Motor neuron (in vitro differentiated cells): ENCODE results near the gene GAREM1. TPM values are rescaled to one million over a fixed set of nuclear protein-coding genes. Genes with fewer than 3 reads are reported as not detected.
"Not testable (repeated sequence)": the region's sequence is repeated elsewhere in the genome, so short reads cannot be mapped to it uniquely, and the experiment has no call there.

Source experiments
- ATAC-seq, 8 experiments: fragments of 200-7000 bp; cut with Tn5 transposase; replicated peaks in 6 of 8; 2 replicates each; pipeline ENCODE4 v1.8.0; 2021; ENCODE audit warnings: mild to moderate bottlenecking in 8 of 8, moderate library complexity in 8 of 8
- H3K27ac ChIP-seq, 2 donors: fragments of 250-450 bp; sonication (Bioruptor Pico); 2 replicates each; pipeline ENCODE4 v1.9.0; 2021; ENCODE audit warnings: antibody characterized with exemption in 2 of 2, mild to moderate bottlenecking in 2 of 2, moderate library complexity in 1 of 2
- H3K4me1 ChIP-seq, 2 donors: fragments of 250-450 bp; sonication (Bioruptor Pico); replicated peaks in 1 of 2; 2 replicates each; pipeline ENCODE4 v1.6.1; 2021; ENCODE audit warnings: antibody characterized with exemption in 2 of 2, mild to moderate bottlenecking in 2 of 2, moderate library complexity in 1 of 2
- H3K4me3 ChIP-seq, 5 donors: fragments of 250-450 bp; sonication (Bioruptor Pico); 2 replicates each; pipeline ENCODE4 v1.9.0; 2021; ENCODE audit warnings: antibody characterized with exemption in 5 of 5, mild to moderate bottlenecking in 5 of 5, moderate library complexity in 4 of 5
- WGBS, 10 experiments: fragments of 450-650 bp; shearing (Covaris generic); methylation state at CpG; one replicate each; pipeline ENCODE4 v1.0.0; 2022; 5-methylcytosine and 5-hydroxymethylcytosine counted together
- in situ Hi-C, 9 experiments: fragments of 400-800 bp; cut with MboI; loops; one replicate each; pipeline ENCODE4 v1.15.0; 2021; ENCODE audit warnings: low sequenced_read_pairs in 9 of 9, low pct_unique_long_range_greater_than_20kb in 2 of 9; ENCODE audit not compliant: unreplicated experiment in 9 of 9
- total RNA-seq, 8 experiments: library from RNA; unstranded; fragments of 300-600 nt; gene quantifications; 2 replicates each; pipeline versions ENCODE4 v1.2.3 to v1.2.4, GENCODE V29; 2022

Gene GAREM1
- total RNA-seq: 10 to 100 TPM in 2 of 8 experiments, 1 to 10 TPM in 6; 1.3 to 17.7 (median 3.6) TPM

DNA sequence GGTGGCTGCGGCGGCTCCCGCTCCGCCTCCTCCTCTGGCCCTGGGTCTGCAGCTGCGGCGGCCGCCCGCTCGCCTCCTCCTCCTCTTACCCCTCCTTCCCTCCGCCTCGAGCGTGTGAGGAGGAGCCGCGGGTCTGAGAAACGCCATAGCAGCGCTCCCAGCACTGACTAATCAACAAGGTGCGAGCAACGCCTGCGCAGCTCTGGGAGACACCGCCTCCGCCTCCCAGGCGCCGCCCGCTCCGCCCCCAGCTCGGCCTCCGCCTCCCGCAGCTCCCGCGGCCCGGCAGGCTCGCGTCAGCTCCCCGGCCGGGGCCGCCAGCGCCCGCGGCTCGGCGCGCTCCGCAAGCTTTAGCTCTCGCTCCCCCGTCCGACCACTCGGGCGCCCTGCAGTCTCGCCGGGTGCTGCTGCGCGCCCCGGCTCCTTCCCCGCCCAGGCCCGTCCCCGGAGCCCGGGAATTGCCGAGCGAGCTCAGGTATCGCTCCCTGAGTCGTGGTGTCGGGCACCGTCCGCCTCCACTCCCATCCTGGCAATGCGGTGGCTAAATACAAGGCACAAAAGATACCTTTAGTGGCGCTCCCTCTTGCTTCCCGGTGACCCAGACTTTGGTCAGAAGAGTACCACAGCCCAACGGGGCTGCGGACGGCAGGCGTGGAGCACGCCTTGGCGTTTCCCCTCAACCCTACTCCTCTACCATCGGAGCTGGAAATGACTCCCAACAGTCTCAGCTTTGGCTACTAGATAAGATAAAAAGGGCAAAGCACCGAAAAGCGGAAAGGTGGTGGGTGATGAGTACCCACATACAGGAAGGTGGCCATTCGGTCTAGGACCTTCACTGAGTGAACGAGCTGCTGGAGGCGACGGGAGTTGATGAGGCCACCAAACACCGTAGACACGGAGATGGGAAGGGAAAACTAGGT lies at the start of gene GAREM1:
Gene GAREM1 (minus strand): TSS at position 169 of the 920 bp plus-strand sequence. CDS start 454 bp downstream, outside the sequence.
- WGBS, 10 experiments: 0 to 96% (median 17%) methylated on average over 3 to 17 of the region's 82 CpGs; no CpG with 5 or more reads in 4 of the 10 experiments
- Histone ChIP-seq H3K27ac (peak within 1 kb of the TSS; percentile 79 to 84), H3K4me3 (peak within 1 kb of the TSS; percentile 45 to 73 (median 58)), H3K4me1 (peaks cover 2 to 3% of the 10 kb centered on the region in 2 donors)
- in situ Hi-C loops: loop anchor here in 1 of 9 experiments (25.0 kb wide), 2 partner anchors 184 to 309 kb away; no protein-coding TSS in a partner anchor
- ATAC-seq: peak; percentile 88 to 94 (median 91)

DNA sequence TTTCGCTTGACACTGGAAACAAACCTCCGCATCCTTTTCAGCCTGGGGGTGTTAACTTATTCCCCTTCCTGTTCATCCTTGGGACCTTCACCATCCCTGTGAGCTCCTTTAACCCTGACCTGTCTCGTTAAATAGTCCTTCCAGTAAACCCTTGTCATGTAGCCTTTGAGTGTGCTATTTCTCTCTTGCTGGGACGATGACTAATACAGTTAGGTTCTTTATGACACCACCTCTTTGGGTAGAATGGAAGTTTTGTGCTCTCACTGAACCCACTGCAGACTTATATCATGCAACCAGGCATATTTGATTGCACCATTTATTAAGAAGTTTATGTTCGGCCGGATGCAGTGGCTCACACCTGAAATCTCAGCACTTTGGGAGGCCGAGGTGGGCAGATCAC lies 40.5 kb upstream of the GAREM1 start:
- Histone ChIP-seq H3K4me3 (no peak overlapping the region), H3K4me1 (no peaks in the 10 kb centered on the region), H3K27ac (no peak overlapping the region)
- in situ Hi-C loops: loop anchor here in 1 of 9 experiments (25.0 kb wide), 1 partner anchor 99 kb away; no protein-coding TSS in a partner anchor
- no peak for ATAC-seq
- WGBS, 10 experiments: 62 to 100% (median 88%) methylated on average over 1 to 4 of the region's 7 CpGs; no CpG with 5 or more reads in 1 of the 10 experiments

DNA sequence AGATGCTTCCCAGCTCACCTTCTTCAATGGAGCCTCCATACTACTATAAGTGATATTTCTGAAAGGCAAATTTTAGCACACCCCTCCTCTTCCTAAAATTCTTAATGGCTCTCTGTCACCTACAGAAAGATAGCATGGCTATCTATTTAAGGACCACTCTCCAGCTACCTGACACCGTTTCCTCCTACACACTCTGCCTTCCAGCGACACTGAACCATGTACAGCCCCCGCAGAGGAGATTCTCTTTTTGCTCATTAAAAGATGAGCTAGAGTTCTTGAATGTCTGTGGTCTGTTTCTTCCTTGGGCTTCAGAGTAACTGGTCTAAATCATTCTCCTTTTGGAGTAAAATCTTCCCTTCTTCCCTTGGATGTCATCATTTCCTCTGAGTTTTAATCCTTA lies 38.4 kb upstream of the GAREM1 start:
- in situ Hi-C loops: loop anchor here in 1 of 9 experiments (25.0 kb wide), 1 partner anchor 97 kb away; no protein-coding TSS in a partner anchor

DNA sequence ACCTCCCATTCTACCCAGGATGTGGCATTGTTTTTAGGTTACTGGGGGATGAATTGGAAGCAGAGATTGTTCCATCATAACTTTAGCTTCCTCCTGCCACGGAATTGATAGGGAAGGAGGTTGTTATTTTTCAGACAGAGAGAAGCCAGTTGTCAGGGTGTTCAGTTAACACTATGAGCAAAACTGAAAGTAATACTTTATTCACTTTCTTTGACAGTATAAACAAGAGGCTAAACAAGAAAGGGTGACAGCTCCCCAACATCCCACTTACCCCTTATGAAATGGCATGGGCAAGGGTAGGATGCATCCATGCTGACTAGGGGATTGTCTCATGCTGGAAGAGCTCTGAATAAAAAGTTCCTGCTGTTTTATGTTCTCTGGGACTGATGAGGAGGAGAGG lies 36.4 kb upstream of the GAREM1 start:
- Histone ChIP-seq H3K4me1 (no peaks in the 10 kb centered on the region), H3K27ac (no peak overlapping the region), H3K4me3 (no peak overlapping the region)
- no peak for ATAC-seq
- WGBS, 10 experiments: 0 to 83% (median 75%) methylated on average over 1 of the region's 1 CpG; no CpG with 5 or more reads in 3 of the 10 experiments
- in situ Hi-C loops: loop anchor here in 1 of 9 experiments (25.0 kb wide), 1 partner anchor 95 kb away; no protein-coding TSS in a partner anchor

More for the DNA sequence above, 38.4 kb upstream of the GAREM1 start:
- Histone ChIP-seq H3K4me1 (no peaks in the 10 kb centered on the region), H3K27ac (no peak overlapping the region), H3K4me3 (no peak overlapping the region)
- WGBS, 10 experiments: 7 to 100% (median 94%) methylated on average over 2 to 3 of the region's 3 CpGs; no CpG with 5 or more reads in 2 of the 10 experiments
- no peak for ATAC-seq

DNA sequence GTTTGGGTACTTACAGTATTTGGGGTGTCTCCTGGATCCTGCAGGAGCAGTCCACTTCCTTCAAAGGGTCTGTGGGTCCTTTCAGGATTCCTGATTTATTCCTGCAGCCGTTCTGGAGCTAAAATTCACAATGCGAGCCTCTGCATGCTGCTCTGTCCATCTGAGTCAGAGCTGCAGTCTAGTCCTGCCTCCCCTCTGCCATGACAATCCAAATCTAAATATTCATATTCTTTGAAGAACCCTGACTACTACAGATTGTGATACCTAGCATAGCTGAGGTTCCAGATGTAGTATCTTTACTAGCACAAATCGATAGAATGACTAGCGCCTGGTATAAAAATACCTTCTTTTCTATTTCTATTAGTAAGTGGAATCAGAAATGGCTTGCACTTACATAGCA lies 31.3 kb upstream of the GAREM1 start:
- H3K4me1 ChIP-seq: no peaks in the 10 kb centered on the region
- ATAC-seq: peak in 3 of 8 experiments; percentile 22 to 81 (median 80)

DNA sequence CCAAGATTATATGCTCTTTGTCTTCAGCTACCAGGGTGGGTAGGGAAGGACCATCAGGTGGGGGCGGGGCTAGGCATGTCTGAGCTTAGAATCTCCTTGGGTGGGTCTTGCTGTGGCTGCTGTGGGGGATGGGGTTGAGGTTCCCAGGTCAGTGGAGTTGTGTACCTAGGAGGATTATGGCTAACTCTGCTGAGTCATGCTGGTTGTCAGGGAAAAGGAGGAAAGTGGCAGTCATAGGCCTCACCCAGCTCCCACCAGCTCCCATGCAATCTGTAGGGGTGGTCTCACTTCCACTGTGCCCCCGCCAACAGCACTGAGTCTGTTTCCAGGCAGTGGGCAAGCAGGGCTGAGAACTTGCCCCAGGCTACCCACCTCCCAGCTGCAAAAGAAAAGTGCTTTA lies 30.6 kb upstream of the GAREM1 start:
- in situ Hi-C loops: loop anchor here in 1 of 9 experiments (25.0 kb wide), 1 partner anchor 89 kb away; no protein-coding TSS in a partner anchor
- 67% methylated on average over 1 of the region's 2 CpGs; no CpG with 5 or more reads in 9 of the 10 experiments for WGBS, 10 experiments
- H3K4me3 ChIP-seq, ATAC-seq, H3K4me1 ChIP-seq, H3K27ac ChIP-seq: not testable (repeated sequence)

More for the DNA sequence above, 31.3 kb upstream of the GAREM1 start:
- Histone ChIP-seq H3K27ac (no peak overlapping the region), H3K4me3 (no peak overlapping the region)
- in situ Hi-C loops: loop anchor here in 1 of 9 experiments (25.0 kb wide), 1 partner anchor 90 kb away; no protein-coding TSS in a partner anchor
- WGBS, 10 experiments: 39 to 100% (median 97%) methylated on average over 1 to 4 of the region's 4 CpGs; no CpG with 5 or more reads in 4 of the 10 experiments

DNA sequence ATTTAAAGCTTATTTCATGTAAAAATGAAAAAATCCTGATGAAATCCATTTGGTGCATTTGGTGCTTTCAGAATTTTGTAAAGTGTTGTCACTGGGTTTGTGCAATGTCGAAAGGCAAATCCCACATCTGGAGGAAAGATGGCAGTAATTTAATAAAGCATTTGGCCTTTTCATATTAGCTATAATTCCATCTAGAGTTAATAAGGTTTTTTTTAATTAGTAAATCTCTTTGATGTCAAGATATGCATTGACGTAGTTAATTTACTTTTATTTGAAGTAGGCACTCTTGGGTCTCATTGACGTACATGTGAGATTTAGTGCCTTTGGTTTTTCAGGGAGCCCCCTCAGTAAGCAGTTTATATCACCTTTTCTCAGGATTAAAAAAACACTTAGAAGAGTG lies 12.3 kb upstream of the GAREM1 start:
- in situ Hi-C loops: no loop called here
- Histone ChIP-seq H3K4me1 (peaks cover 0 to 2% of the 10 kb centered on the region in 2 donors), H3K4me3 (no peak overlapping the region), H3K27ac (no peak overlapping the region)
- WGBS, 10 experiments: 23 to 97% (median 83%) methylated on average over 1 to 3 of the region's 3 CpGs; no CpG with 5 or more reads in 1 of the 10 experiments
- ATAC-seq: no peak

DNA sequence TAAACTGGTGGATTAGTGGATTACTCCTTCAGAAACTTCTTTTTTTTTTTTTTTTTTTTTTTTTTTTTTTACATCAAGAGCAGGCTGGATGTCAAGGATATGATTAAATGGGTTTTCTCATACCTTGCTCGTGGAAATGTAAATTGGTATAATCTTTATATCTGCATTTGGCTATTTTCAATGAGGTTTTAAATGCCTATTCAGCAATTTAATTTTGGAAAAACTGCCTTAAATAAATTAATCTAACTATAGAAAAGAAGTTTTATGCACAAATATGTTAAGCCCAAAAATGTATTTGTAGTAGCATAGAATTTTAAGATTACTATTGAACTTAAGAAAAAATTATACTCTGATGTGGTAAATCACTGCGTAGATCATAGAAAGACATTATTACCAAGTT lies 11.4 kb upstream of the GAREM1 start:
- ATAC-seq: no peak
- H3K27ac ChIP-seq: no peak overlapping the region
- no peak overlapping the region for H3K4me3 ChIP-seq
- peaks cover 0 to 2% of the 10 kb centered on the region in 2 donors for H3K4me1 ChIP-seq
- in situ Hi-C loops: no loop called here
- 18 to 90% (median 71%) methylated on average over 1 to 2 of the region's 2 CpGs for WGBS, 10 experiments

DNA sequence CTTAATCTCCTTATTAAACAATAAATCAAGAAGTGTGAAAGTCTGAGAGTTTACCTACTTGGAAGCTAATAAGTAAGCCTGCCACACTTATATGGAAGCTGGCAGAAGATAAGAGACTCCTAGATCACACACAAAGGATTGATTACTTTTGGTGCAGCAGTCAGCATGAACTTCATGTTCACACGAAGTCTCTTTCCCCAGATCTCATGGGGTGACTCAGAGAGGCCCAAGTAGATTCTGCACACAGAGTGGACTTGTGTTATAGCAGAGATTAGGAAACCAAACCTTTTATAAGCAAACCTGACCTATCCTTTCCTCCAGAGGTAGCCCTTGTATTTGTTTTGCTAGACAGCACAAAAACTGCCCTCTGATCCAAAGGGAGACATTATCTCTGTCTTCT lies 9.9 kb upstream of the GAREM1 start:
- no peak overlapping the region for H3K4me3 ChIP-seq
- in situ Hi-C loops: no loop called here
- WGBS, 10 experiments: 17 to 80% (median 66%) methylated on average over 1 of the region's 1 CpG; no CpG with 5 or more reads in 6 of the 10 experiments
- no peak for ATAC-seq
- H3K27ac ChIP-seq: no peak overlapping the region
- H3K4me1 ChIP-seq: peaks cover 0 to 2% of the 10 kb centered on the region in 2 donors

DNA sequence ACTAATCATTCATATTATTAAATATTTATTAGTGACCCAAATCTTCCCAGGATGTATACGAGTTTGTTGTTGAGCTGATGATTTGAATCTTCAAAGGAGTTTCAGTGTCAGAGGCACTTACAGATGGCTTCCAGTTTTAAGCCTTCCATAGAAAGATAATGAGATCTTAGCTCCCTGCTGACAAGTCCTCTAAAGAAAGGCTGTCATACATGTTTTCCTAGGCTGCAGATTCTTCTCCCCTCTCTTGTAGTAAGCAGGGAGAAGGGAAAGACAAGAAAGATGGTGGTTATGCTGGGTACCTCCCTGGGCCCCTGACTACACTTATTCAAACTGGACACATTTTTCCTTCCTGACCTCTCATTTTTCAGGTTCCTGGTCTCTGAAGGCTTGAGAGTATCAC lies 8.1 kb upstream of the GAREM1 start:
- in situ Hi-C loops: no loop called here
- ATAC-seq: peak in 2 of 8 experiments; percentile 16 to 19
- WGBS, 10 experiments: 0 to 64% (median 20%) methylated on average over 1 of the region's 1 CpG; no CpG with 5 or more reads in 3 of the 10 experiments
- Histone ChIP-seq H3K4me3 (no peak overlapping the region), H3K27ac (no peak overlapping the region), H3K4me1 (peaks cover 0 to 2% of the 10 kb centered on the region in 2 donors)

DNA sequence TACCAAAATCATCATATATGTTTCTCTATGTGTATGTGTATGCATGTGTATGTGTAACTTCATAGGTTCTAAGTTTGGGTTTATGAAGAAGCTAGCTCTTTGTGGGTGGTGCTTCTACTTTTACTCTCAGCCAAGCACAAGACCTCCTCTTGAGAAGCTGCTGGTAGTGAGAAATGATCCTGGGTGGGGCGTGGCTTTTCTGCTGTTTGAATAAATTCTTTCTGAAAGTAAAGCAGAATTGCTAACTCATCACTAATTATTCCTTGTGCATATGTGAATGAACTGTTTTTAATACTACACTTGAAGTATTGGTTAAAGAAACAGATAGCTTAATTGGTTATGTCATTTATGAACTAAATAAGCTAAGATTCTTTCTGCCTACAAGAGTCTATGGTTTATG lies 7.6 kb upstream of the GAREM1 start:
- 0 to 100% (median 75%) methylated on average over 1 of the region's 1 CpG; no CpG with 5 or more reads in 3 of the 10 experiments for WGBS, 10 experiments

DNA sequence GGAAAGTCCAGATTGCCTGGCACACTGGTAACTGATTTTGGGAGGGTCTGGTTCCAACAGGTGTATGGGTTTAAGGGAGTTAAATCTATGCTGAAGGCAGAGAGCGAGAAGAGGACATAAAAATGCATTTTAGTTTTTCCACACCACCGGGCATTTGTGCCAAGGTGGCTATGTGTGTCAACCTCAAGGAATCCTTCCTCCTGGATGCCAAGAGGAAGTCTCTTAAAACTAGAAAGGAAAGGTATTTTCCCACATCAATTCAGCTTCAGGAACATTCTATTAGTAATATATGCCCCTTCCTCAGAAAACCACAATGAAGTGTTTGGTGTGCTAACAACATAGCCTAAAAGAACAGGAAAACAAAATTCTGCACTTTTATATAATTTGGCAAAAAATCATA lies 5.4 kb upstream of the GAREM1 start:
- no peak for ATAC-seq
- H3K27ac ChIP-seq: no peak overlapping the region
- in situ Hi-C loops: no loop called here
- 83 to 100% (median 97%) methylated on average over 1 to 2 of the region's 2 CpGs; no CpG with 5 or more reads in 6 of the 10 experiments for WGBS, 10 experiments
- no peak overlapping the region for H3K4me3 ChIP-seq
- peaks cover 0 to 2% of the 10 kb centered on the region in 2 donors for H3K4me1 ChIP-seq

More for the DNA sequence above, 7.6 kb upstream of the GAREM1 start:
- Histone ChIP-seq H3K4me1 (peaks cover 0 to 2% of the 10 kb centered on the region in 2 donors), H3K4me3 (no peak overlapping the region), H3K27ac (no peak overlapping the region)
- in situ Hi-C loops: no loop called here
- peak in 3 of 8 experiments; percentile 92 to 99 (median 94) for ATAC-seq

DNA sequence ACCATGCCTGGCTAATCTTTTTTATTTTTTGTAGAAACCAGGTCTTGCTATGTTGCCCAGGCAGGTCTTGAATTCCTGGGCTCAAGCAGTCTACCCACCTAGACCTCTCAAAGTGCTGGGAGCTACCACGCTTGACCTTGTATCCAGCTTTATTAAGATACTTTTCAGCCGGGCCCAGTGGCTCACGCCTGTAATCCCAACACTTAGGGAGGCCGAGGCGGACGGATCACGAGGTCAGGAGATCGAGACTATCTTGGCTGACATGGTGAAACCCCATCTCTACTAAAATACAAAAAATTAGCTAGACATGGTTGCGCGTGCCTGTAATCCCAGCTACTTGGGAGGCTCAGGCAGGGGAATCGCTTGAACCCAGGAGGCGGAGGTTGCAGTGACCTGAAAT lies 4.4 kb upstream of the GAREM1 start:
- H3K4me3 ChIP-seq, ATAC-seq, in situ Hi-C loops, H3K4me1 ChIP-seq, H3K27ac ChIP-seq: not testable (repeated sequence)
- 70 to 100% (median 95%) methylated on average over 2 to 9 of the region's 12 CpGs; no CpG with 5 or more reads in 2 of the 10 experiments for WGBS, 10 experiments
